RWPE2 (cell line): ENCODE results near the gene ATOH8.

ENCODE experiments used
- ATAC-seq: fragments of 200-7000 bp; cut with Tn5 transposase; 3 replicates; pipeline ENCODE4 v1.9.1; 2021; ENCODE audit warnings: low read depth
- DNase-seq: peaks from one replicate; pipeline ENCODE4 v3.0.0-alpha.2; 2020; ENCODE audit warnings: low spot score
- H3K27ac ChIP-seq: fragments of 450-650 bp; 2 replicates; pipeline ENCODE4 v1.5.1; 2017; ENCODE audit warnings: mild to moderate bottlenecking; ENCODE audit not compliant: poor library complexity, severe bottlenecking
- H3K27me3 ChIP-seq: fragments of 250-450 bp; sonication (Bioruptor Pico); 2 replicates; pipeline ENCODE4 v1.5.1; 2021; ENCODE audit warnings: mild to moderate bottlenecking, moderate library complexity; ENCODE audit not compliant: insufficient read depth, poor library complexity, severe bottlenecking
- H3K36me3 ChIP-seq: fragments of 250-450 bp; sonication (Bioruptor Pico); 2 replicates; pipeline ENCODE4 v1.5.1; 2020; ENCODE audit warnings: low read depth, mild to moderate bottlenecking, moderate library complexity
- H3K4me1 ChIP-seq: fragments of 250-450 bp; sonication (Bioruptor Pico); 2 replicates; pipeline ENCODE4 v1.5.1; 2021; ENCODE audit warnings: mild to moderate bottlenecking, moderate library complexity; ENCODE audit not compliant: insufficient read depth, poor library complexity, severe bottlenecking
- H3K4me3 ChIP-seq: fragments of 250-450 bp; sonication (Bioruptor Pico); 2 replicates; pipeline ENCODE4 v1.5.1; 2021; ENCODE audit warnings: mild to moderate bottlenecking, moderate library complexity; ENCODE audit not compliant: severe bottlenecking
- H3K9me3 ChIP-seq: fragments of 250-450 bp; sonication (Bioruptor Pico); 2 replicates; pipeline ENCODE4 v1.5.1; 2021; ENCODE audit warnings: mild to moderate bottlenecking, moderate library complexity; ENCODE audit not compliant: severe bottlenecking
- CTCF ChIP-seq: fragments of 450-650 bp; IDR thresholded peaks from one replicate; pipeline ENCODE4 v1.5.1; 2017; ENCODE audit warnings: mild to moderate bottlenecking, moderate library complexity; ENCODE audit not compliant: poor library complexity, severe bottlenecking

Gene ATOH8

GRCh38 chr2:85780316-85781012 lies 26.7 kb downstream of the ATOH8 start:
- Histone ChIP-seq H3K27ac (no peak overlapping the region), H3K27me3 (no peaks in the 10 kb centered on the region), H3K4me1 (no peaks in the 10 kb centered on the region), H3K4me3 (no peak overlapping the region), H3K9me3 (no peaks in the 10 kb centered on the region), H3K36me3 (no peaks in the 10 kb centered on the region)
- ATAC-seq (no peak), DNase-seq (no peak)
- no peak for TF ChIP-seq CTCF

GRCh38 chr2:85781013-85781332 lies 27.2 kb downstream of the ATOH8 start:
- Histone ChIP-seq H3K9me3 (no peaks in the 10 kb centered on the region), H3K4me1 (no peaks in the 10 kb centered on the region), H3K4me3 (no peak overlapping the region), H3K36me3 (no peaks in the 10 kb centered on the region), H3K27me3 (no peaks in the 10 kb centered on the region), H3K27ac (no peak overlapping the region)
- DNase-seq (no peak), ATAC-seq (no peak)
- no peak for TF ChIP-seq CTCF

GRCh38 chr2:85783796-85784195 lies 30.0 kb downstream of the ATOH8 start:
- H3K27ac ChIP-seq: no peak overlapping the region
- H3K9me3 ChIP-seq: no peaks in the 10 kb centered on the region
- DNase-seq: no peak
- H3K27me3 ChIP-seq: no peaks in the 10 kb centered on the region
- H3K4me1 ChIP-seq: no peaks in the 10 kb centered on the region
- TF ChIP-seq CTCF: no peak
- no peak overlapping the region for H3K4me3 ChIP-seq
- H3K36me3 ChIP-seq: no peaks in the 10 kb centered on the region
- ATAC-seq: no peak

GRCh38 chr2:85784474-85784986 lies 30.7 kb downstream of the ATOH8 start:
- H3K27me3 ChIP-seq: no peaks in the 10 kb centered on the region
- no peak for TF ChIP-seq CTCF
- no peaks in the 10 kb centered on the region for H3K9me3 ChIP-seq
- no peak overlapping the region for H3K27ac ChIP-seq
- DNase-seq (no peak), ATAC-seq (no peak)
- no peaks in the 10 kb centered on the region for H3K36me3 ChIP-seq
- no peaks in the 10 kb centered on the region for H3K4me1 ChIP-seq
- no peak overlapping the region for H3K4me3 ChIP-seq

GRCh38 chr2:85785027-85785822 lies 31.4 kb downstream of the ATOH8 start:
- DNase-seq (no peak), ATAC-seq (no peak)
- no peak for TF ChIP-seq CTCF
- Histone ChIP-seq H3K27me3 (no peaks in the 10 kb centered on the region), H3K27ac (no peak overlapping the region), H3K36me3 (no peaks in the 10 kb centered on the region), H3K4me1 (no peaks in the 10 kb centered on the region), H3K4me3 (no peak overlapping the region), H3K9me3 (no peaks in the 10 kb centered on the region)
